ENCODE results near the gene WDCP.

The WDCP gene

GRCh38 chr2:23988371-23988770 lies 58.8 kb downstream of the WDCP start:
- no peak for DNase-seq

Measured in NCI-H748 treated with DMSO at 0.1 percent for 48 hours (cell line).